ENCODE data around the gene FHAD1.

FHAD1 gene

GRCh38 chr1:15271196-15271595 is 24.2 kb downstream of the FHAD1 start:
- DNase-seq (ENCODE audit: low read depth, low spot score) = no peak
- no peak overlapping the region for H3K4me3 ChIP-seq (ENCODE audit: low read length)

GRCh38 chr1:15272009-15272781 is 25.2 kb downstream of the FHAD1 start:
- peak; percentile 43 for DNase-seq (ENCODE audit: low read depth, low spot score)
- H3K4me3 ChIP-seq (ENCODE audit: low read length) = no peak overlapping the region

GRCh38 chr1:15272782-15273127 is 25.7 kb downstream of the FHAD1 start:
- H3K4me3 ChIP-seq (ENCODE audit: low read length) = no peak overlapping the region
- no peak for DNase-seq (ENCODE audit: low read depth, low spot score)

GRCh38 chr1:15273274-15273673 is 26.3 kb downstream of the FHAD1 start:
- DNase-seq (ENCODE audit: low read depth, low spot score) = no peak
- H3K4me3 ChIP-seq (ENCODE audit: low read length) = no peak overlapping the region

- DNase-seq (ENCODE audit: low read depth, low spot score) = no peak
- no peak overlapping the region for H3K4me3 ChIP-seq (ENCODE audit: low read length)
Measured at GRCh38 chr1:15275921-15276683, 29.1 kb downstream of the FHAD1 start.

- no peak overlapping the region for H3K4me3 ChIP-seq (ENCODE audit: low read length)
- DNase-seq (ENCODE audit: low read depth, low spot score) = no peak
Measured at GRCh38 chr1:15276691-15277446, 29.8 kb downstream of the FHAD1 start.

GRCh38 chr1:15277447-15277838 is 30.4 kb downstream of the FHAD1 start:
- no peak for DNase-seq (ENCODE audit: low read depth, low spot score)
- H3K4me3 ChIP-seq (ENCODE audit: low read length) = no peak overlapping the region

GRCh38 chr1:15277933-15278332 is 30.9 kb downstream of the FHAD1 start:
- no peak for DNase-seq (ENCODE audit: low read depth, low spot score)
- no peak overlapping the region for H3K4me3 ChIP-seq (ENCODE audit: low read length)

- no peak overlapping the region for H3K4me3 ChIP-seq (ENCODE audit: low read length)
- no peak for DNase-seq (ENCODE audit: low read depth, low spot score)
Measured at GRCh38 chr1:15279576-15280230, 32.7 kb downstream of the FHAD1 start.

- DNase-seq (ENCODE audit: low read depth, low spot score) = no peak
- H3K4me3 ChIP-seq (ENCODE audit: low read length) = no peak overlapping the region
Measured at GRCh38 chr1:15280416-15280815, 33.4 kb downstream of the FHAD1 start.

GRCh38 chr1:15282038-15282437 is 35.0 kb downstream of the FHAD1 start:
- no peak for DNase-seq (ENCODE audit: low read depth, low spot score)
- H3K4me3 ChIP-seq (ENCODE audit: low read length) = no peak overlapping the region

GRCh38 chr1:15282810-15283474 is 35.9 kb downstream of the FHAD1 start:
- no peak for DNase-seq (ENCODE audit: low read depth, low spot score)
- no peak overlapping the region for H3K4me3 ChIP-seq (ENCODE audit: low read length)

- H3K4me3 ChIP-seq (ENCODE audit: low read length) = no peak overlapping the region
- no peak for DNase-seq (ENCODE audit: low read depth, low spot score)
Measured at GRCh38 chr1:15283526-15283925, 36.5 kb downstream of the FHAD1 start.

GRCh38 chr1:15286452-15286851 is 39.4 kb downstream of the FHAD1 start:
- H3K4me3 ChIP-seq (ENCODE audit: low read length) = no peak overlapping the region

GRCh38 chr1:15287035-15287979 is 40.3 kb downstream of the FHAD1 start:
- DNase-seq (ENCODE audit: low read depth, low spot score) = no peak
- no peak overlapping the region for H3K4me3 ChIP-seq (ENCODE audit: low read length)

More at GRCh38 chr1:15286452-15286851, 39.4 kb downstream of the FHAD1 start:
- no peak for DNase-seq (ENCODE audit: low read depth, low spot score)

- no peak for DNase-seq (ENCODE audit: low read depth, low spot score)
- H3K4me3 ChIP-seq (ENCODE audit: low read length) = no peak overlapping the region
Measured at GRCh38 chr1:15288173-15288926, 41.3 kb downstream of the FHAD1 start.

GRCh38 chr1:15289251-15289651 is 42.2 kb downstream of the FHAD1 start:
- no peak overlapping the region for H3K4me3 ChIP-seq (ENCODE audit: low read length)
- DNase-seq (ENCODE audit: low read depth, low spot score) = no peak

Data from Jurkat, Clone E6-1 (cell line).